Osteocyte (in vitro differentiated cells): ENCODE results near the gene DUOXA1. TPM values are rescaled to one million over a fixed set of nuclear protein-coding genes. Genes with fewer than 3 reads are reported as not detected.

Experiments used
- DNase-seq: peaks from one replicate; pipeline ENCODE4 v3.0.0; 2021; ENCODE audit warnings: mixed read lengths; ENCODE audit not compliant: unreplicated experiment; ENCODE audit errors: extremely low spot score
- H3K27ac Mint-ChIP-seq: one replicate; pipeline ENCODE4 v1.8.0; 2021; ENCODE audit warnings: mild to moderate bottlenecking, mixed read lengths; ENCODE audit not compliant: unreplicated experiment
- H3K27me3 Mint-ChIP-seq: one replicate; pipeline ENCODE4 v1.8.0; 2021; ENCODE audit warnings: mixed read lengths; ENCODE audit not compliant: unreplicated experiment
- H3K36me3 Mint-ChIP-seq: one replicate; pipeline ENCODE4 v1.8.0; 2021; ENCODE audit warnings: mixed read lengths; ENCODE audit not compliant: unreplicated experiment
- H3K4me1 Mint-ChIP-seq: one replicate; pipeline ENCODE4 v1.8.0; 2021; ENCODE audit warnings: mixed read lengths; ENCODE audit not compliant: unreplicated experiment
- H3K4me3 Mint-ChIP-seq: one replicate; pipeline ENCODE4 v1.8.0; 2021; ENCODE audit warnings: mild to moderate bottlenecking, moderate library complexity, mixed read lengths; ENCODE audit not compliant: unreplicated experiment
- H3K9me3 Mint-ChIP-seq: one replicate; pipeline ENCODE4 v1.8.0; 2021; ENCODE audit warnings: mixed read lengths; ENCODE audit not compliant: unreplicated experiment
- CTCF ChIP-seq: fragments of 200-600 bp; sonication (generic); IDR thresholded peaks from 2 replicates; pipeline ENCODE4 v1.5.0; 2021; ENCODE audit warnings: antibody characterized with exemption, mild to moderate bottlenecking, moderate library complexity
- total RNA-seq: library from RNA; stranded (reverse); gene quantifications from 2 replicates; pipeline ENCODE4 v1.2.1, GENCODE V29; 2021

Gene DUOXA1
- total RNA-seq, 1 donor from 2014 or later, result not detected

- no peak for DNase-seq
- Mint-ChIP-seq H3K4me3 (no peak overlapping the region), H3K4me1 (no peaks in the 10 kb centered on the region), H3K27me3 (peaks cover 18% of the 10 kb centered on the region), H3K9me3 (no peaks in the 10 kb centered on the region), H3K27ac (no peak overlapping the region), H3K36me3 (no peaks in the 10 kb centered on the region)
- no peak for TF ChIP-seq CTCF
These were observed 16.7 kb upstream of the DUOXA1 start for GRCh38 chr15:45146405-45146804.

DNA sequence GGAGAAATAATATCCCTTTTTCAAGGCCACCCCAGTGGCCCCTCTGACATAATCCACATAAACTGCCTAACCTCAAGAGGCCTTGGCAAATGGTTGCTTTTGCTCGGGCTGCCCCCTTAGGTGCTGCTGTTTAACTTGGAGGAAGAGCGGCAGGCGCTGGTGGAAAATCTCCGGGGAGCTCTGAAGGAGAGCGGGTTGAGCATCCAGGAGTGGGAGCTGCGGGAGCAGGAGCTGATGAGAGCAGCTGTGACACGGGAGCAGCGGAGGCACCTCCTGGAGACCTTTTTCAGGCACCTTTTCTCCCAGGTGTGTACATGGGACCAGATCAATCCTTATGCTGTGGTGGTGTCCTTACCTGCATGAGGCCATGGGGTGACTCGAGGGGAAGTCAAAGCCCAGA, 15.1 kb upstream of the DUOXA1 start:
- no peak for TF ChIP-seq CTCF
- no peaks in the 10 kb centered on the region for H3K4me1 Mint-ChIP-seq
- no peak overlapping the region for H3K4me3 Mint-ChIP-seq
- DNase-seq, result no peak
- no peaks in the 10 kb centered on the region for H3K9me3 Mint-ChIP-seq
- H3K27ac Mint-ChIP-seq, result no peak overlapping the region
- H3K36me3 Mint-ChIP-seq, result no peaks in the 10 kb centered on the region
- peaks cover 18% of the 10 kb centered on the region for H3K27me3 Mint-ChIP-seq

GRCh38 chr15:45143946-45144345, 14.3 kb upstream of the DUOXA1 start:
- H3K27ac Mint-ChIP-seq, result no peak overlapping the region
- H3K9me3 Mint-ChIP-seq, result no peaks in the 10 kb centered on the region
- H3K36me3 Mint-ChIP-seq, result no peaks in the 10 kb centered on the region
- no peak overlapping the region for H3K4me3 Mint-ChIP-seq
- H3K27me3 Mint-ChIP-seq, result peaks cover 18% of the 10 kb centered on the region
- no peak for DNase-seq
- no peaks in the 10 kb centered on the region for H3K4me1 Mint-ChIP-seq
- no peak for TF ChIP-seq CTCF

GRCh38 chr15:45143056-45143455, 13.4 kb upstream of the DUOXA1 start:
- H3K27me3 Mint-ChIP-seq, result peaks cover 18% of the 10 kb centered on the region
- no peak overlapping the region for H3K27ac Mint-ChIP-seq
- no peaks in the 10 kb centered on the region for H3K4me1 Mint-ChIP-seq
- DNase-seq, result no peak
- no peaks in the 10 kb centered on the region for H3K36me3 Mint-ChIP-seq
- no peaks in the 10 kb centered on the region for H3K9me3 Mint-ChIP-seq
- TF ChIP-seq CTCF, result no peak
- no peak overlapping the region for H3K4me3 Mint-ChIP-seq

DNA sequence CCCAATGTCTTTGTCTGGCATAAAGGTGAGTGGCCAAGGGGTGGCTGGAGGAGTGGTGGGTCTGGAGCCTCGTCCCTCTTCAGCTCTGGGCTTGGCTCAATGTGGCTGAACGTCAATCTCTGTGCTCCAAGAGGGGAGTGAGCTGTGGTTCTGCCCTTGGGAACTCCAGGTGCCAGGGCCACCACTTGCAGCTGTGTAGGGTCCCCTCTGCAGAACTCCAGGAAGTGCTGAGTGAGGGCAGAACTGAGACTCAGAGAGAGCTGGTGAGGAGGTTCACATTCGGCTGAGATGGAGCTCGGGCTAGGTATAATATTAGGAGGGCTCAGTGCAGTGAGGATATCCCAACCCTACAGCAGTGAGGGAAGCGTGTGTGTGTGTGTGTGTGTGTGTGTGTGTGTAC, 11.7 kb upstream of the DUOXA1 start:
- Mint-ChIP-seq H3K27ac (no peak overlapping the region), H3K4me1 (no peaks in the 10 kb centered on the region), H3K27me3 (peaks cover 18% of the 10 kb centered on the region), H3K4me3 (no peak overlapping the region), H3K9me3 (no peaks in the 10 kb centered on the region), H3K36me3 (no peaks in the 10 kb centered on the region)
- no peak for TF ChIP-seq CTCF
- no peak for DNase-seq
